ENCODE results near the gene ANP32A.

- no peak for TF ChIP-seq EZH2 (IDR thresholded peaks at IDR 0.05; ENCODE audit: borderline replicate concordance)
- TF ChIP-seq CTCF (IDR thresholded peaks at IDR 0.05; ENCODE audit: poor library complexity), result no peak
Observed at GRCh38 chr15:68788264-68788624, 32.5 kb downstream of the ANP32A start.
